HL-60/S4 treated with phorbol 12-myristate 13-acetate at 8.2 ng/mL for 4 days and 3 days (cell line): Measurements from ENCODE around the gene SBK1.

ENCODE experiments used
- in situ Hi-C: fragments of 300-500 bp; cut with MboI; formaldehyde crosslinking; loops from 2 replicates; pipeline ENCODE4 v1.15.0; 2022; ENCODE audit warnings: low sequenced_read_pairs

Gene SBK1

DNA sequence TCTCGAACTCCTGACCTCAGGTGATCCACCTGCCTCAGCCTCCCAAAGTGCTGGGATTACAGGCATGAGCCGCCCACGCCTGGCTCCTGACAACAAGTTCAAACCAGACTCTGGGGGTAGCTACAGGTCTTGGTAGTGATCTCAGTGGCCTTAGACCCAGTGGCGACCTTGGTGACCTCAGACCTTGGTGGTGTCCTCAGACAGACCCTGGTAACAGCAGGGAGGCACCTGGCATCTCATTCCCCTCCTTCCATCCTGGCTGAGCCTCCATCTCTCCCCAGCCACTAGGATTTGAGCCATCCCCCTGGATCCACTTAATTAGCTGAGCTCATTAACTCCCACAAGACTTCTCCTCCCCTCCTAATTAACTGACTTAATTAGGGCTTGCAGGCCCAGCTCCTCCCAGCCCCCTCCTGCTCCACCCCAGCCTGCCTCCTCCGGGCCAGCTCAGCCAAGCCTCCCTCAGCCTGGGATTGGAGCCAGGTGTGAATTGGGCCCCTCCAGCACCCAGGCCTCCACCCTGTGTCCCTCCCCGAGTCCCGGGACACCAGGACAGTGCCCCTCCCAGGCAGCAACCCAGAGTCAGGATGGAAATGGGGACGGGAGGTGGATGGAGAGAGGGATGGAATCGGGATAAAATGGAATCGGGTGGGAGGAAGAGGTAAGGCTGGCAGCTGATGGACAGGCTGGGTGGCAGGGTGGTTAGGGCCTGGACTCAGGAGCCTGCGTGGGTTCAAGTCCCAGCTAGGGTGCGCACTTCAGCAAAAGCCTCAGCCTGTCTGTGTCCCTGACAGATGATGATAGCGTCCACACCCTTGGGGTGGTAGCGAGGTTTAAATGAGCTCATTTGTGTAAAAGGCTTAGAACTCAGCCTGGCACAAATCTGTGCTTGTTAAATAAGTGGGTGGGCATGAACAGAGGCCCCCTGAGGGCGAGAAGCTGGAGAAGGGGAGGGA, 11.2 kb upstream of the SBK1 start:
- in situ Hi-C loops = loop anchor here (25.0 kb wide), 1 partner anchor 306 kb away; the partner anchor contains the start of gene SULT1A2

- in situ Hi-C loops = loop anchor here (25.0 kb wide), 1 partner anchor 305 kb away; the partner anchor contains the start of gene SULT1A2
Observed at GRCh38 chr16:28282045-28282444, 10.3 kb upstream of the SBK1 start.

DNA sequence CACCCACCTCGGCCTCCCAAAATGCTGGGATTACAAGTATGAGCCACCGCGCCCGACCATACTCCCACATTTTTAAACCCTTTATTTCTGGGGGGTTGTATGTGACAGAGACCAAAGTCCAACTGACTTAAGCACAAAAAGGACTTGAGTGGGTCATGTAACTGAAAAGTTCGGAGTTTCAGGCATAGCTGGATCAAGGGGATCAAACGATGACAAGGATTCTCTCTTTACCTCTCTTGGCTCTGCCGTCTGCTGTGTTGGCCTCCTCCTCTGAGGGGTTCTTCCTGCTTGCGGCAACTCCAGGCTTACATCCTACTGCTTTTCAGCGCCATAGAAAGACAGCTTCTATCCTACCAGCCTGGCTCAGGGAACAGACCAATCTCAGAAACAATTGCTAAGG, 9.2 kb upstream of the SBK1 start:
- in situ Hi-C loops = loop anchor here (25.0 kb wide), 1 partner anchor 304 kb away; the partner anchor contains the start of gene SULT1A2

DNA sequence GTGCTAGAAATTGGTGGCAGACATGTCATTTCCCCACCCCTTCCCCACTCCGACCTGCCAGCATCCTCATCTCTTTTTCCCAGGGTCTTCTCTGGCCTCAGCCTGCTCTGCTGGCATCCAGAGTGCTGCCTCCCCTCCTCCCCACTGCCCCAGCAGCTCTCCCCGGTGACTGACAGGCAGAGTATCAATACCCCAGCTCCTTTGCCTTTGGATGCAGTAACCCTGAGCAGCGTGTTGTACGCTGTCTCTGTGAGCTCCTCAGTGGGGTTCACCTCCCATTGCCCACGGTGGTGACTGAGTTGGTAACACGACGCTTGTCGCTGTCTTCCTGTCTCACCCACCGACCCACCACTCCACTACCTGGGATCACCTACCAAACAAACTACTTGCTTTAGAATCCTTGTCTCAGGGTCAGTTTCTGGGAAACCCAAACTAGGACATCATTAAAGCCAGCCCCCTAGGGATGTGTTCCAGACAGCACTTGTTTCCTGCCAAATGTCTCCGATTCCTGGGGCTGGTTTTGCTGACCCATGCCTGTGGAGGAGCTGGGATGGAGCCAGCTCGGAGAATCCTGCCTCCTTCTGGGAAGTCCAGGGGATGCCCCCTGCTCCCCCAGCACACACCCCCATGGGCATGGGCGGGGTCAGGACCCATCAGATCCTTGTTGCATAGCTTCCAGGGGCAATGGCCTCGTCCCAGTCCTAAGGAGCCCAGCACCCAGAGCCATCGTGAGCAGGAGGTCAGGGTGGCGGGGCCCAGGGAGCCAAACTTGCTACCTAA, 8.3 kb upstream of the SBK1 start:
- in situ Hi-C loops = loop anchor here (25.0 kb wide), 1 partner anchor 303 kb away; the partner anchor contains the start of gene SULT1A2

DNA sequence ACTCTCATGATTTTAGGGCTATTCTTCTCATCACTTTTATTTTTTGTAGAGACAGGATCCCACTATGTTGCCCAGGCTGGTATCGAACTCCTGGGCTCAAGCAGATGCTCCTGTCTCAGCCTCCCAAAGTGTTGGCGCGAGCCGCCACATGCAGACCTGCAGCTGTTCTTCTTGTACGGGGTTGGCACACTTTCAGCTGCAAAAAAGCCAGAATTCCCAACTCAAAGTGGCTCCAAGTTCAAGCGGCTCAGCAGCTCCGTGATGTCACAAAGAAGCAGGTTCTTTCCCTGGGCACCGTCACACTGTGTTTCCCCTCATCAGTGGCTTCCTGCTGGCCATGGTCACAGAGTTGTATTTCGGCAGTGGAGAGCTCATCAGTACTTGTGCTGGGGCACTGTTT, 6.7 kb upstream of the SBK1 start:
- in situ Hi-C loops = loop anchor here (25.0 kb wide), 1 partner anchor 302 kb away; the partner anchor contains the start of gene SULT1A2

DNA sequence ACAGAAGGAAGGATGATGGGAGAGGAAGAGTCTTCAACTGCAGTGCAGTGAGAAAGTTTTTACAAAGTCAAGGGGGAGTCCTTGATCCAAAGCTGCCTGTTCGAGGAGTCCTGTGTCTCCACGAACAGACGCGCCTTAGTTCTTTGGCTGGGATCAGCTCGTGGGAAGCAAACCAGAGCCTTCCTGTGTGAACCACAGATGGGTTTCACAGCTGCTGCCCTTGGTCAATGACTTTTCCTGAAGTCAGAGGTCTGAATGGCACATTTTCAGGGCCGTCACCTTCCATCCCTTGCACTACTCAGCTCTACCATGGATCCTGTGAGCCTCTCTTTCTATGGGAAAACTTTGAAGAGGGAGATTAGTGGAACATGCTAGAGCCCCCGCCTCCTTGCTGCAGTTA, 4.2 kb upstream of the SBK1 start:
- in situ Hi-C loops = loop anchor here (25.0 kb wide), 1 partner anchor 299 kb away; the partner anchor contains the start of gene SULT1A2

GRCh38 chr16:28289048-28289447, 3.3 kb upstream of the SBK1 start:
- in situ Hi-C loops = loop anchor here (25.0 kb wide), 1 partner anchor 298 kb away; the partner anchor contains the start of gene SULT1A2

GRCh38 chr16:28289939-28290858, 2.1 kb upstream of the SBK1 start:
- in situ Hi-C loops = loop anchor here (10.0 to 25.0 kb wide), 2 partner anchors 55 to 297 kb away; partner anchors contain the start of gene SULT1A2

GRCh38 chr16:28290859-28291254, 1.5 kb upstream of the SBK1 start:
- in situ Hi-C loops = loop anchor here (10.0 to 25.0 kb wide), 2 partner anchors 56 to 296 kb away; partner anchors contain the start of gene SULT1A2

GRCh38 chr16:28292731-28293600, 641 bp downstream of the SBK1 start:
- in situ Hi-C loops = loop anchor here (10.0 to 25.0 kb wide), 2 partner anchors 58 to 294 kb away; partner anchors contain the start of gene SULT1A2

DNA sequence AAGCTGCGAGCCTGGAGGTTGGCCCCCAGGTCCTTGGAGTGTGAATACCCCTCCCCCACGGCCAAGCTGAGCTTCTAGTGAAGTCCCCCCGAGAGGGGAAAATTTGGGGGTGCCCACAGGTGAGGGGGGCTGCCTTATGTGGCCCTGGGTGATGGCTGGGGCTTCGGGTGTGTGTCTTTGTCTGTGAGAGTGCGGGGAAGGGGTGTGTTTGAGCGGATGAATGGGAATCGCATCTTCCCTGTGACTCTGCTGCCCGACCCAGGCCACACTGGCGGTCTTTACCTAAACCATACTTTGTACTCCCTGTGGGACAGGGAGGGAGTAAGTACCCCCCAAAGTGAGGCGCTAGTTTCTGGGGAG, 1.3 kb downstream of the SBK1 start:
- in situ Hi-C loops = loop anchor here (10.0 to 25.0 kb wide), 2 partner anchors 59 to 294 kb away; partner anchors contain the start of gene SULT1A2

DNA sequence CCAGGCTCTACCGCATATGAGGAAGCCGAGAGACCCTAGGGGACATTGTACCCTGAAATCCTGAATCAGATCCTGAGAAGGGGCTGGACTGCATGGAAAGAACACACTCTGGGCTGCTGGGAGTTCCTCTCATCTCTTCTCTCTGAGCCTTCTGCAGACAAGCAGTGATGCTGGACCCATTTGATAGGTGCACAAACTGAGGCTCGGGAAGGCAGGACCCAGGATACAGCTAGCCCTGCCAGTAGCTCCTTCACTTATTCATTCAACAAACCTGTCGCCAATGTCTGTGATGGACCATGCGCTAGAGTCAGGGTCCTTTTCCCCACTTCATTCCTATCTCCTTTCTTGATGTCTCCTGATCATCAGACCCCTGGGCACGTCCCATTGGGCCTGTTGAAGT, 1.9 kb downstream of the SBK1 start:
- in situ Hi-C loops = loop anchor here (10.0 to 25.0 kb wide), 2 partner anchors 59 to 293 kb away; partner anchors contain the start of gene SULT1A2

- in situ Hi-C loops = loop anchor here (10.0 to 25.0 kb wide), 2 partner anchors 60 to 292 kb away; partner anchors contain the start of gene SULT1A2
Observed at GRCh38 chr16:28295276-28295675, 3.0 kb downstream of the SBK1 start.

DNA sequence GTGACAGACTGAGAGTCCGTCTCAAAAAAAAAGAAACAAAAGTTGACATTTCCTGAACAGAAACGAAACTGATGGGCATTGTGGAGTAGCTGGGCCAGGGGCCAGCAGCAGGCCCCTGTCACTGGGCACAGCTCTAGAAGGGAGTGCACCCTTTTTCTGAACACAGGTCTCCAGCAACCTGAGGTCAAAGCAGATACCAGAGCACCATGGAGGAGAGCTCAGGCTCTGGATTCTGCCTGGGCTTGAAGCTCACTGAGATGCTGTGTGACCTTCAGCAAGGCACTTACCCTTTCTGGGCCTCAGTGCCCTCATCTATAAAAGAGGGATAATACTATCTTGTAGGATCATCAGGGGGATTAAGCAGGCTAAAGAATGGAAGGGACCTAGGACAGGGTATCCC, 5.0 kb downstream of the SBK1 start:
- in situ Hi-C loops = loop anchor here (10.0 to 25.0 kb wide), 2 partner anchors 63 to 290 kb away; partner anchors contain the start of gene SULT1A2

- in situ Hi-C loops = loop anchor here (10.0 to 25.0 kb wide), 2 partner anchors 63 to 289 kb away; partner anchors contain the start of gene SULT1A2
Observed at GRCh38 chr16:28297784-28298510, 5.6 kb downstream of the SBK1 start.

- in situ Hi-C loops = loop anchor here (10.0 to 25.0 kb wide), 2 partner anchors 64 to 289 kb away; partner anchors contain the start of gene SULT1A2
Observed at GRCh38 chr16:28298511-28298878, 6.2 kb downstream of the SBK1 start.

GRCh38 chr16:28300327-28300726, 8.0 kb downstream of the SBK1 start:
- in situ Hi-C loops = no loop called here

DNA sequence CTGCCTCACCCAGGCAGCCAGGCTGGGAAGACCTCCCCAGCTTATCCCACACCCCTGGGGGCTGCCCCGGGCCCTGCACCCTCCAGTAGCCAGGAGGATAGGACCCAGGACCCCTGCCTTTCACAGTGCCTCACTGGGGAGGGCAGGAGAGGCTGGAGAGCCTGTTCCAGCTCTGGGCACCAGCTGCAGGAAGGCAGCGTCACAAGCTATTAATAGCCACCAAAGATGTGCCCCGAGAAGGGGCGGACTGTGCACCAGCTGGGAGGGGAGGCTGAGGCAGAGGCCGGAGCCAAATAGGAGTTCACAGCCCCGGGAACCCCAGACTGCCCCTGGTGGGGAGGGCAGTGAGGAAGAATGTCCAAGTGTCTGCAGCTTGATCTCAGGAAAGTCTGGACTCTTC, 8.8 kb downstream of the SBK1 start:
- in situ Hi-C loops = no loop called here
